Lower lobe of right lung (tissue), 2 donors: ENCODE results near the gene CDKAL1. TPM values are rescaled to one million over a fixed set of nuclear protein-coding genes. Genes with fewer than 3 reads are reported as not detected.

Source experiments
- ATAC-seq, 2 donors: fragments of 200-7000 bp; cut with Tn5 transposase; one replicate each; pipeline ENCODE4 v1.9.1; 2020 to 2022; ENCODE audit warnings: mild to moderate bottlenecking in 2 of 2, moderate library complexity in 2 of 2
- DNase-seq: peaks from one replicate; pipeline ENCODE4 v3.0.0-alpha.2; 2020
- H3K27ac ChIP-seq: fragments of 200-600 bp; one replicate; pipeline ENCODE4 v1.8.0; 2022
- H3K27me3 ChIP-seq: fragments of 200-600 bp; one replicate; pipeline ENCODE4 v1.8.0; 2022; ENCODE audit warnings: low read depth
- H3K36me3 ChIP-seq: fragments of 200-600 bp; one replicate; pipeline ENCODE4 v1.8.0; 2022; ENCODE audit warnings: mild to moderate bottlenecking
- H3K4me1 ChIP-seq: fragments of 200-600 bp; one replicate; pipeline ENCODE4 v1.8.0; 2022
- H3K4me3 ChIP-seq: fragments of 200-600 bp; one replicate; pipeline ENCODE4 v1.8.0; 2022; ENCODE audit warnings: mild to moderate bottlenecking
- H3K9me3 ChIP-seq: fragments of 200-600 bp; one replicate; pipeline ENCODE4 v1.8.0; 2022
- intact Hi-C: fragments of 100-400 bp; cut with DNase I; formaldehyde crosslinking; loops from one replicate; pipeline ENCODE4 v1.11.0; 2022
- total RNA-seq: library from RNA; stranded (reverse); fragmentation: NEBNext Ultra II Directional; extraction: Animal tissue kit (Norgen Biotek cat#: 25700); gene quantifications from one replicate; pipeline ENCODE4 v1.2.1, GENCODE V29; 2021
- TF ChIP-seq, protein P1 (sequence below): fragments of 200-600 bp; IDR thresholded peaks from one replicate; pipeline ENCODE4 v1.8.0; 2022; ENCODE audit warnings: antibody characterized with exemption, mild to moderate bottlenecking
- donor health status: DM: no; HTN: yes; CAD: no; lungs with severe emphysema.

Gene CDKAL1
- total RNA-seq, 1 donor from 2014 or later: 16.0 TPM

DNA sequence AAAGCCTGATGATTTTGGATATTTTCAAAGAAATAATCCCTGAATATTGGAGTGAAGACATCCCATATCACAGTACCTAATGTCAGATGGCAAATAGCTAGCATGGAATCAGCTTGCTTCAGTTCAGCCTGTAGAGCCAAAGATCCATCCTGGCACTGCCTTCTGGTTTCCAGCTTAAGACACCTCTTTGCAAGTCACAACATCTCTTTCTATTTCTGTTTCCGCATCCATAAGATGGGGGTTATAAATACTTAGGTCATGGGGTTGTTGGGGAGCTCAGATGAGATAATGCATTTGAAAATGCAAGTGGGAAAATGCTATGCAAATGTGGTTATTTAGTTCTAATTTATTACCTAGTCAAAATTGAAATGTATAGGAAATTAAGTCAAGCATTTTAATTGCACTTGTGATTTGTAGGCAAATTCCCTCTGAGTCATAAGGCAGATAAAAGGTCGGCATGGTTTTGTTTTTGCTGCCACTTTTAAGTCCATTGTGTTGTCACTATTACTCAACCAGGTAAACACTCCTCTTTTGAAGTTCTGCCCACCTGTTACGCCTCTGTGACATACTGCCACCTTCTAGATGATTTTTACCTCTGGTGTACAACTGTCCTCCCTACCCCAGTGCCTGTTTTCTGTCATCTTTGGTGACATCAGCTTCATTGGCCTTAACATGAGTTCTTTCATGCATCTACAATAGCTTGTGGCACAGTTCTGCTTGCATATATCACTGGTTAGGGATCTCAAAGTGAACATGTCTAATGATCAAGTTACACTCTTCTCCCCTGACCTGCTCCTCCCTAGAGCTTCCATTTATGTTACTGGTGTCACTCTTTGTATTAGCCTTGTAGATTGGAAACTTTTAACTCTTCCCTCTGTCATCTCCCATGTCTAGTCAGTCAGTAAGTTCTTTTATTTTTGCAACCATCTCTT is 96.6 kb downstream of the CDKAL1 start:
- DNase-seq (no peak), ATAC-seq (peak in 1 of 2 donors; percentile 43)
- Histone ChIP-seq H3K27ac (no peak overlapping the region), H3K4me3 (no peak overlapping the region), H3K27me3 (no peaks in the 10 kb centered on the region), H3K4me1 (no peaks in the 10 kb centered on the region), H3K9me3 (no peaks in the 10 kb centered on the region), H3K36me3 (no peaks in the 10 kb centered on the region)
- intact Hi-C loops: no loop called here
- TF ChIP-seq, protein P1, sequence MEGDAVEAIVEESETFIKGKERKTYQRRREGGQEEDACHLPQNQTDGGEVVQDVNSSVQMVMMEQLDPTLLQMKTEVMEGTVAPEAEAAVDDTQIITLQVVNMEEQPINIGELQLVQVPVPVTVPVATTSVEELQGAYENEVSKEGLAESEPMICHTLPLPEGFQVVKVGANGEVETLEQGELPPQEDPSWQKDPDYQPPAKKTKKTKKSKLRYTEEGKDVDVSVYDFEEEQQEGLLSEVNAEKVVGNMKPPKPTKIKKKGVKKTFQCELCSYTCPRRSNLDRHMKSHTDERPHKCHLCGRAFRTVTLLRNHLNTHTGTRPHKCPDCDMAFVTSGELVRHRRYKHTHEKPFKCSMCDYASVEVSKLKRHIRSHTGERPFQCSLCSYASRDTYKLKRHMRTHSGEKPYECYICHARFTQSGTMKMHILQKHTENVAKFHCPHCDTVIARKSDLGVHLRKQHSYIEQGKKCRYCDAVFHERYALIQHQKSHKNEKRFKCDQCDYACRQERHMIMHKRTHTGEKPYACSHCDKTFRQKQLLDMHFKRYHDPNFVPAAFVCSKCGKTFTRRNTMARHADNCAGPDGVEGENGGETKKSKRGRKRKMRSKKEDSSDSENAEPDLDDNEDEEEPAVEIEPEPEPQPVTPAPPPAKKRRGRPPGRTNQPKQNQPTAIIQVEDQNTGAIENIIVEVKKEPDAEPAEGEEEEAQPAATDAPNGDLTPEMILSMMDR: no peak

- Histone ChIP-seq H3K9me3 (no peaks in the 10 kb centered on the region), H3K4me1 (no peaks in the 10 kb centered on the region), H3K27ac (no peak overlapping the region), H3K27me3 (no peaks in the 10 kb centered on the region), H3K36me3 (no peaks in the 10 kb centered on the region), H3K4me3 (no peak overlapping the region)
- DNase-seq (no peak), ATAC-seq (no peak)
- TF ChIP-seq, protein P1: no peak
- intact Hi-C loops: no loop called here
Observed at GRCh38 chr6:20631549-20631924, 97.3 kb downstream of the CDKAL1 start.

GRCh38 chr6:20632696-20633095 is 98.4 kb downstream of the CDKAL1 start:
- Histone ChIP-seq H3K4me3 (no peak overlapping the region), H3K27me3 (no peaks in the 10 kb centered on the region), H3K27ac (no peak overlapping the region), H3K4me1 (no peaks in the 10 kb centered on the region), H3K36me3 (no peaks in the 10 kb centered on the region), H3K9me3 (no peaks in the 10 kb centered on the region)
- intact Hi-C loops: no loop called here
- TF ChIP-seq, protein P1: no peak
- ATAC-seq (no peak), DNase-seq (no peak)

DNA sequence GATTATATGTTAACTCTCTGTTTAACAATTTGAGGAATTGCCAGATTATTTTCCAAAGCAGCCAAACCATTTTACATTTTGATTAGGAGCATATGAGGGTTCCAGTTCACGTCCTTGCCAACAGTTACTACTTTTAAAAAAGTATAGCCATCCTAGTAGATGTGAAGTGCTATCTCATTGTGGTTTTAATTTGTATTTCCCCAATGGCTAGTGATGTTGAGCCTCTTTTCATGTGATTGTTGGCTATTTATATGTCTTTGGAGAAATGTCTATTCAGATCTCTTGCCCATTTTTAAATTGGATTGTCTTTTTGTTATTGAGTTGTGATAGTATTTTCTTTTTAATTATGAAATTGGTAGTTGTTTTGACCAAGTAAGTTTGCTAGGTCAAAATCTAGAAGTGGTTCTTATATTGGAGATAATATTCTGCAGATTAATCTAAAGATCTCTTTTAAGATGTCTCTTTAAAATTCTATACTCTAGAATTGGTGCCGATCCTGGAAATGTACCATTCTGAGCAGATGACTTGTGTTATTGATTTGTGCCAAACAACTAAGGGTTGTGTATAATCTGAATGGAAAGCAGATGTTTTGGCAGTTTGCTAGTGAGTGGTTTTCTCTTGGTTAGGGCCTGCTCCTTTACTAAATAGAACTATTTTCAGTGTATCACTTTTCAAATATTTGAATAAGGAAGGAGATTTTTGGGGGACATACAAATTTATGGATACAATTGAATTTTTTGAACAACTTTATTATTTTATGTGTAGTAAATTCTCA is 99.5 kb downstream of the CDKAL1 start:
- ATAC-seq: no peak
- Histone ChIP-seq H3K27me3 (no peaks in the 10 kb centered on the region), H3K9me3 (no peaks in the 10 kb centered on the region), H3K27ac (no peak overlapping the region), H3K4me1 (no peaks in the 10 kb centered on the region), H3K36me3 (no peaks in the 10 kb centered on the region), H3K4me3 (no peak overlapping the region)
- intact Hi-C loops: no loop called here
- no peak for DNase-seq
- TF ChIP-seq, protein P1: no peak

- DNase-seq: no peak
- H3K4me1 ChIP-seq: no peaks in the 10 kb centered on the region
- H3K36me3 ChIP-seq: no peaks in the 10 kb centered on the region
- TF ChIP-seq, protein P1: no peak
- no peaks in the 10 kb centered on the region for H3K27me3 ChIP-seq
- no peak overlapping the region for H3K4me3 ChIP-seq
- intact Hi-C loops: no loop called here
- H3K27ac ChIP-seq: no peak overlapping the region
- H3K9me3 ChIP-seq: no peaks in the 10 kb centered on the region
- no peak for ATAC-seq
Observed at GRCh38 chr6:20639161-20639560, 104.9 kb downstream of the CDKAL1 start.
